GM21737 (cell line): Measurements from ENCODE around the gene HCST.

ENCODE experiments used
- ATAC-seq: cut with Tn5 transposase; IDR thresholded peaks from one replicate; pipeline ENCODE4 v1.9.1; 2021; ENCODE audit warnings: mild to moderate bottlenecking, moderate library complexity; ENCODE audit not compliant: unreplicated experiment

HCST gene

DNA sequence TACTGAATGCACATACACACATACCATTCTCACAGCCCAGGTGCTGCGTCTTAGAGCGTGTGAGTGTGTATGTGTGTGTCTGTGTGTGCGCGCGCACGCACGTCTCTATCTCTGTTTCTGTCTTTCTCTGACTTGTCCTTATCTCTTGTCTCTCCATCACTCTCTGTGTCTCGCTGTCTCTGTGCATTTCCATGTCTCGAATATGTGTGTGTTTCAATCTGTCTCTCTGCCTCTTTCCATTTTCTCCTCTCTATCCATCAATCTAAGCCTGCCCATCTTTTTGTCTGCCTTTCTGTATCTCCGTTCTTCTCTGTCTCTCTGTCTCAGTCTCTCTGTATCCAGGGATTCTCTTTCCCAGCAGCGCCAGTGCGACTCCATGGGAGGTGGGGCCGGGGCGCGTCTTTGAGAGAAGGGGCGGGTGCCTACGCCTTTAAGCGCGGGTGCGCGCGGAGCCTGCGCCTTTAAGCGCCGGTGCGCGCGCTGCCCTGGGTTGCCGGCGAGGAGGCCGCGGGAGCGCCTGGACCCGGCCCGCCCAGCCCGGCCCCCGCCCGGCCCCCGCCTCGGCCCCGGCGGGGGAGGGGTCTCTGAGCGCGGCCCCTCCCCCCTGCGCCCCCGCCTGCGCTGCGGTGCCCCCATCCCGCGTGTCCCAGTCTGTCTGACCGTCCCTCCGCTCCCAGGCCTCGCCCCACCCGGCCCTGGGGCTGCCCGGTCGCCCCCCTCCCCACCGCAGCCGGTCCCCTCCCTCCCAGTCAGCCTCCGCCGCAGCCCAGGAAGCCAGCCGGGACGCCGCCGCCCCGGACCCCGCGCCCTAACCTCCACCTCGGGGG lies 33.8 kb downstream of the HCST start, which contains the start of gene LRFN3:
Gene LRFN3 (plus strand): TSS at position 464 of the 827 bp plus-strand sequence. CDS start 3,052 bp downstream, outside the sequence.
- no peak for ATAC-seq

DNA sequence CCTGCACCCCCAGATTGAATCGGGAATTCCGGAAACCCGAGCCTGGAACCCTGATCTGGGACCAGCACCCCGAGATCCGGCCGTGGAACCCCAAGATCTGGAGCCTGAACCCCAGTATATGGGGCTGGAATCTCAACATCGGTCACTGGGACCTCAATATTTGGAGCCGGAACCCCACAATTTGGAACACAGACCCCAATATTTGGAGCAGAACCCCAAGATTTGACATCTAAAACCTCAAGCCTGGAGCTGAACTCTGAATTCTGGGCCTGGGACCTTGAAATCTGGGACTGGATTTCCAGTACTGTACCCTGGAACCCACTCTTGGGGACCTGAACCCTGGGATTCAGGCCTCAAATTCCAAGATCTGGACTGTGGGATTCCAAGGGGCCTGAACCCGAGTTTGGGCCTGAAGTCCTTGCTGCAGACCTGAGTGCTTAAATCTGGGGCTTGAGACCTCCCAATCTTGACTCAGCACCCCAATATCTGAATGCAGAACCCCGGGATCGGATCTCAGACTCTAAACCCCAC lies 34.5 kb downstream of the HCST start:
- ATAC-seq: no peak

DNA sequence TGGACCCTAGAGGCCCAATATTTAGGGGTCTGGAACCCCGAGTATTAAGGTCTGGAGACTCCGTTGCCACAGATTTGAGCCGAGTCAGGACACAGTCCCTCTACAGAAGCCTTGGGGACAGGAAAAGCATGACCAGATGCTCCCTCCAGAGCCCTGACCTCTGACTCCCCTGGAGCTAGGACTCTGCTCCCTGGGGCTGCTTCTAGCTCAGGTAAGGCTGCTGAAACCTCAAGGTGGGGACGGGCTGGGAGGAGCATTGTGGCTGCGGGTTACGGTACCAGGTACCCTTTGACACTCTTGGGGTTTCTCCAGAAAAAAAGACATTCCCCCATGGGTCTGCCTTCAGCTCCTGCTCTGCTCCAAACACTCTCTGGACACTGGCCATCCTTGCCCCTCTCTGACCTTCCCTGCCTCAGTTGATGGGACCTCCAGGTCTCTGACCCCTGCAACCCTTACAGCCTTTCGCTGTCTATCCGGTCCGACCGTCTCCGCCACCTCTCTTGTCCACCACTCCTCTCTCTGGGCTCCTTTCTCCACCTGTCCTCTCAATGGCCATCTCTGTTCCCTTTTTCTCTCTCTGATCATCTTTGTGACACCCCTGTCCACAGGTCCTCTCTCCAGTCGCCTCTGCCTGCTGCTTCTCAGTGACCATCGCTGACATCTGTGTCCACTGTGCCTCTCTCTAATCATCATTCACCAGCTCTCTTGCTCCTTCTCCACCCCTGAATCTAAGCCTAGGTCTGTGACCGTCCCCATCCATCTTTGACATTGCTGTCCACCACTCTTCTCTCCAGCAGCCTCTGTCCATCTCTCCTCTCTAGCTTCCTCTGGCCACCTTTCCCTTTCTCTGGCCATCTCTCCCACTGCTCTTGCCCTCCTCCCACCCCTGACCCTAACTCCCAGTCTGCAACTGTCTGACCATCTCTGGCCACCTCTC lies 35.3 kb downstream of the HCST start:
- ATAC-seq: no peak

- ATAC-seq: no peak
Measured at GRCh38 chr19:35938282-35939224, 36.2 kb downstream of the HCST start.

- no peak for ATAC-seq
Measured at GRCh38 chr19:35939307-35940077, 37.2 kb downstream of the HCST start.

DNA sequence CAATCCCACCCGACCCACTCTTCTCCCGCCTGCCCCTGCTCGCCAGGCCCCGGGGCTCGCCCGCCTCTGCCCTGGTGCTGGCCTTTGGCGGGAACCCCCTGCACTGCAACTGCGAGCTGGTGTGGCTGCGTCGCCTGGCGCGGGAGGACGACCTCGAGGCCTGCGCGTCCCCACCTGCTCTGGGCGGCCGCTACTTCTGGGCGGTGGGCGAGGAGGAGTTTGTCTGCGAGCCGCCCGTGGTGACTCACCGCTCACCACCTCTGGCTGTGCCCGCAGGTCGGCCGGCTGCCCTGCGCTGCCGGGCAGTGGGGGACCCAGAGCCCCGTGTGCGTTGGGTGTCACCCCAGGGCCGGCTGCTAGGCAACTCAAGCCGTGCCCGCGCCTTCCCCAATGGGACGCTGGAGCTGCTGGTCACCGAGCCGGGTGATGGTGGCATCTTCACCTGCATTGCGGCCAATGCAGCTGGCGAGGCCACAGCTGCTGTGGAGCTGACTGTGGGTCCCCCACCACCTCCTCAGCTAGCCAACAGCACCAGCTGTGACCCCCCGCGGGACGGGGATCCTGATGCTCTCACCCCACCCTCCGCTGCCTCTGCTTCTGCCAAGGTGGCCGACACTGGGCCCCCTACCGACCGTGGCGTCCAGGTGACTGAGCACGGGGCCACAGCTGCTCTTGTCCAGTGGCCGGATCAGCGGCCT lies 37.9 kb downstream of the HCST start:
- ATAC-seq: no peak

- ATAC-seq: no peak
Measured at GRCh38 chr19:35940839-35941238, 38.5 kb downstream of the HCST start.

DNA sequence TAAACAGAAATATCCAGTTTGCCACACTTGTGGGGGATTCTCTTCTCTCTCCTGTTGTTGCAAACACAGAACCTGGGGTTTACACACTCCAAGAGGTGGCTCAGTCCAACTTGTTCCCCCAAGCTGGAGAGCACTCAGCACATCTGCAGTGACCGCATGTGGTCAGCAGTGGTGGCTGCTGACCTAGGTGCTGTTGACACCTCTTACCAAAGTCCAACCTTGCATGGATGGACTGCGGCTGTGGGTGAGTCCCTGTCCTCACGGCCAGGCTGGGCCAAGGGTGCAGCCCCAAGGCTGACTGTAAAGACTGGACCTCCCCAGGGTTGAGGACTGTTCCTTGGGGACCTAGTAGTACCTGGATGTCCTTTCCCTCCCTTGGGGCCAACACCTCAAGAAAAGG lies 39.9 kb downstream of the HCST start:
- ATAC-seq: no peak

GRCh38 chr19:35943321-35944301 lies 41.3 kb downstream of the HCST start:
- no peak for ATAC-seq

GRCh38 chr19:35944556-35944955 lies 42.2 kb downstream of the HCST start:
- ATAC-seq: no peak

- no peak for ATAC-seq
Measured at GRCh38 chr19:35945121-35945790, 42.9 kb downstream of the HCST start.

DNA sequence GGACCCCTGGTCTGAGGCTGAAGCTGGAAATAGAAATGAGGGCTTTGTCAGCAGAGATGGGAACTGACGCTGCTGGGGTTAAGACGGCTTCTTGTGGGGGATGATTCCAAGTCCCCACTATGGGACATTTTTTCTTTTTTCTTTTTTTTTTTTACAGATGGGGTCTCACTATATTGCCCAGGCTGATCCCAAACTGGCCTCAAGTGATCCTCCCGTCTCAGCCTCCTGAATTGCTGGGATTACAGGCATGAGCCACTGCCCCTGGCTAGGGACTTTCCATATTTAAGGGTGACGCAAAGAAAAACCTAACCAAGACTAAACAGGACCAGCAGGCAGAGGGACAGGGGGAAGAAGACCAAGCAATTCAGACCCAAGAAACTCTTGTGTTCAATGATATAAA lies 43.9 kb downstream of the HCST start:
- no peak for ATAC-seq

DNA sequence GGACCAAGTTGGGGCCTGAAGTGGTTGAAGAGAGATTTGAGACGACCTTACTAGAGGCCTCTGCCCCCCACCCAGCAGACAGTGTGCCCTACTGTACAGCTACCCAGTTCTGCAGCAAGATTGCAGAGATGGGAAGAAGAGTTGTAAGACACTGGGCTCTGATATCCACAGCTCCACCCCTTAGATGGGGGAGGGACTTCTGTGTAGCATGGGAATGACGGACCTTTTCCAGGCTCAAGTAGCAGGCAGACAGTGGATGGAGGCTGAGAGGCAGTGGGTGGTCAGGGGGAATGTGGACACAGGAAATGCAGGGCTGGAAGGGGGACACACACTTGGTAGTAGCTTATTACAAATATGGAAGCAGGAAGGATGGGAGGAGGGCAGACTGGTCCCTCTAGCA lies 46.8 kb downstream of the HCST start:
- ATAC-seq: no peak
